Tongue (tissue), 2 donors: ENCODE measurements around the gene NTRK1. TPM values are rescaled to one million over a fixed set of nuclear protein-coding genes. Genes with fewer than 3 reads are reported as not detected.
A peak's percentile ranks its signal among the peaks of the same experiment; 100 is the strongest.

ENCODE experiments used
- DNase-seq: peaks from one replicate; pipeline ENCODE4 v3.0.0-alpha.2; 2015
- total RNA-seq: library from RNA; depleted of rRNA; stranded (reverse); fragments of >200 nt; gene quantifications from one replicate; pipeline ENCODE4 v1.2.3, GENCODE V29; 2014

Gene NTRK1
- total RNA-seq, 1 donor from 2014 or later: 0.82 TPM

- DNase-seq: no peak
Observed at GRCh38 chr1:156881101-156881500, 20.4 kb downstream of the NTRK1 start.

GRCh38 chr1:156881663-156882062 is 21.0 kb downstream of the NTRK1 start:
- DNase-seq: no peak

GRCh38 chr1:156882543-156882942 is 21.9 kb downstream of the NTRK1 start:
- no peak for DNase-seq

GRCh38 chr1:156883919-156884318 is 23.3 kb downstream of the NTRK1 start:
- DNase-seq: no peak

GRCh38 chr1:156884560-156885184 is 24.0 kb downstream of the NTRK1 start:
- no peak for DNase-seq

GRCh38 chr1:156885314-156885713 is 24.6 kb downstream of the NTRK1 start:
- DNase-seq: no peak

- no peak for DNase-seq
Observed at GRCh38 chr1:156885880-156886355, 25.3 kb downstream of the NTRK1 start.

- no peak for DNase-seq
Observed at GRCh38 chr1:156886583-156887281, 26.1 kb downstream of the NTRK1 start.

GRCh38 chr1:156887317-156887716 is 26.7 kb downstream of the NTRK1 start:
- no peak for DNase-seq

GRCh38 chr1:156887734-156888133 is 27.1 kb downstream of the NTRK1 start:
- DNase-seq: no peak

- DNase-seq: peak; percentile 92
Observed at GRCh38 chr1:156889802-156890580, 29.3 kb downstream of the NTRK1 start.

- DNase-seq: peak; percentile 96
Observed at GRCh38 chr1:156892190-156893047, 31.8 kb downstream of the NTRK1 start.

- peak; percentile 77 for DNase-seq
Observed at GRCh38 chr1:156893048-156893953, 32.6 kb downstream of the NTRK1 start, which contains the start of gene PEAR1. Gene PEAR1 (plus strand): TSS chr1:156893718. CDS start chr1:156903927, 10,209 bp downstream.

GRCh38 chr1:156894001-156894400 is 33.3 kb downstream of the NTRK1 start:
- DNase-seq: no peak

GRCh38 chr1:156894711-156895454 is 34.2 kb downstream of the NTRK1 start:
- DNase-seq: no peak

- no peak for DNase-seq
Observed at GRCh38 chr1:156895455-156895812, 34.8 kb downstream of the NTRK1 start.

- no peak for DNase-seq
Observed at GRCh38 chr1:156895927-156896326, 35.3 kb downstream of the NTRK1 start.

- DNase-seq: no peak
Observed at GRCh38 chr1:156896490-156897033, 35.9 kb downstream of the NTRK1 start.

- DNase-seq: no peak
Observed at GRCh38 chr1:156897078-156897825, 36.6 kb downstream of the NTRK1 start.
